Stimulated activated CD4-positive, alpha-beta T cell treated with anti-CD3 and anti-CD28 coated beads, Interleukin-12 subunit alpha, Interleukin-12 subunit beta, amount 100 ng/mL, for 48 hours (primary cell): ENCODE results near the gene DOCK3.
"Not testable (repeated sequence)": the region's sequence is repeated elsewhere in the genome, so short reads cannot be mapped to it uniquely, and the experiment has no call there.

Source experiments
- DNase-seq, 3 donors: peaks; one replicate each; pipeline ENCODE4 v3.0.0-alpha.2; 2020; ENCODE audit warnings: low read depth in 2 of 3, low spot score in 1 of 3

Gene DOCK3

DNA sequence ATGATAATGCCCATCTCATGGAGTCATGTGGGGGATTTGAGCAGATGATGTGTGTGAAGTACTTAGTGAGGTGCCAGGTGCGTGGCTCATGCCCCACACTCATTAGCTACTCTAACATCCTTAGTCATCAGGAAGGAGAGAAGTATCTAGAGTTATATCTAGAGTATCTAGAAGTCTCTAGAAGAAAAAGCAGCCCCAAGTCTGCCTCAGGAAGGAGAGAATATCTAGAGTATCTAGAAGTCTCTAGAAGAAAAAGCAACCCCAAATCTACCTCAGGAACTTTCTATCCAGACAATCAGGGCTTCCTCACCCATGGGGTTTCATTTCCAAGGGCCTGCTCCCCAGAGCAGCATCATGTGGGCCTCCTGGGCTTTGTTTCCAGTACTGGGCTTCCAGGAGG is 24.7 kb upstream of the DOCK3 start:
- no peak for DNase-seq

DNA sequence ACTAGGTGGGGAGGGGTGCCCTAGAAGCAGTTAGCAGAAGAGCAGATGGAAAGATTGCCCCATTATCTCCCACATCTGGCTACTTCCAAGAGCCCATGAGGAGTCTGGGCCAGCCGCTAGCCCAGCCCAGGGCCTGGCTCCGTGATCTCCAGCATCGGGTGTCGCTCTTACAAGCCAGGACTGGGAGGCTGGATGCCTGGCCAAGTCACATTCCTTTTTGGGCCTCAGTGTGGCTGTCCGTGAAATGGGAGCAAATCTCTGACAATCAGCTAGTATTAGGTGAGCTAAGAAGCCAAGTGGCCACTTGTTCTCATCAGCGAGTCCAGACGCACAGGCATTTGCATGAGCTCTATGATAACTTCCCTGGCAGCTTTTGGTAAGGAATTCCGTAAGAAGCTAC is 23.3 kb upstream of the DOCK3 start:
- DNase-seq = no peak

- no peak for DNase-seq
These were observed 22.7 kb upstream of the DOCK3 start for GRCh38 chr3:50651920-50652529.

DNA sequence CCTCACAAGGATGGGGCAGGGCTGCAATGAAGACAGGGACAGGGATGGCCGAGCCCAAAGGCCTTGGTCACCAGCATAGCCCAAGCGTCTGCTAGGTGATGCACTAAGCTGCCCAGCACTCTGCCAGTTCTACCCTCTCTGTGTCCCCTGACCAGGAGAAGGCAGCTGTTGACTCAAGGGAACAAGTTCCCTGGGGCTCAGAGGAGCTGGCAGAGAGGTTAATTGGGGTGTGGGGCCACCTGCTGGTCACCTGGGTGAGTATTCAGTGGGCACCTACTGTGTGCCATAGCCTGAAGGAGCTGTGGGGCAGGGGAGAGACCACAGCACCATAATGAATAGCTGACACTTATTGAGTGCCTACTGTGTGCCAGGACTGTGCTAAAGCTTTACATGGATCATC is 22.0 kb upstream of the DOCK3 start:
- peak; percentile 28 to 52 (median 44) for DNase-seq

- no peak for DNase-seq
These were observed 20.7 kb upstream of the DOCK3 start for GRCh38 chr3:50653937-50654595.

- peak in 2 of 3 donors; percentile 20 to 27 for DNase-seq
These were observed 19.5 kb upstream of the DOCK3 start for GRCh38 chr3:50655009-50655830.

GRCh38 chr3:50656417-50657195 is 18.1 kb upstream of the DOCK3 start:
- no peak for DNase-seq

GRCh38 chr3:50657407-50657806 is 17.3 kb upstream of the DOCK3 start:
- no peak for DNase-seq

GRCh38 chr3:50657816-50658215 is 16.9 kb upstream of the DOCK3 start:
- no peak for DNase-seq

DNA sequence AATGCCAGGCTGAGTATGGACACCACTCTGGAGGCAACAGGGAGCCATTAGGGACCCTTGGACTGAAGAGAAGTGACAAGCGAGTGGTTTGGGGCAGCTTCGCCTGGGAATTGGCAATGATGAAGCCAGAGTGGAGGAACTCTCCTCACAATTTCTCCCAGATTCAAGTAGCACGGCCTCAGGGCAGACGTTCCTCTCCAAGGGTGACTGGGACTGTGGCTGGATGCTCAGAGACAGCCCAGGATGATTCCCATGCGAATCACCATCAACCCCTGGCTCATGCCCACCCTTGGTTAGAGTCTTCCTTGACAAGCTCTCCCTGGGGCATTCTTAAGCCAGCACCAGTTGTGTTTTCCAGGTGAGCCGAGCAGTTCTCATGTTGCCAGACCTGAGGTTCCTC is 16.3 kb upstream of the DOCK3 start:
- no peak for DNase-seq

DNA sequence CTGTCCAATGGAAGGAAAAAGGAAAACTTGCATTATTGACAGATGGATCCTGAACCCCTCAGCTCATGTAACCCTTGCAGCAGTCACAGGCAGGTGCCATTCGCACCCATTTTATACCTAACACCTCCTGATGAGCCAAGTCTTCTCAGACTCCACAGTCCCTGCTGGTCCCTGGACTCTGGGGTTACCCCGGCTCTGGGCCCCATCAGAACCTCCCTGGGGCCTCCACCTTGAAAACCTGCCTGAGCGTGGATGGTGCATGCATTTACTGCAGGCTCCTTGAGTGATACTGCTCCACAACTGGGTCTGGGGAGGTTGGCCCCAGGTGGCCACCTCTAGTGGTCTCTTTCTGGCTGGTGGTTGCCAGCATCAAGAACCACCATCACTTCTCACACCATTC is 15.9 kb upstream of the DOCK3 start:
- no peak for DNase-seq

DNA sequence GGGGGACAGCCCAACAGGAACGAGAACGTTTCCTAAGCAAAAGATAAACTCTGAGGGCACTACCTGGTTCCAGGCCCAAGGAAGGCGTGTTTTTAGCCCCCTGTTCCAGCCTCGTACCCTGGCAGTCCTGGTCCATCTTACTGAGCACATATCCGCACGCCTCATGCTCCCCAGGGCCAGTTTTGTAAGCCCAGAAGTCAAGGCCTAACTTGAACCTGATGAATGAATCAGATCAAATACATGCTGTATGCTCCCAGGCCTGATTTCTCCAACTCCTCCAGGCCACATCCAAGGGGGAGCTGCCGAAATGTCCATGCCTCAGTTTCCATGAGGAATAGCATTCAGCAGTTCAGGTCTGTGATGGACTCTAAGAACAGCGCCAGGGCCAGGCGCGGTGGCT is 14.3 kb upstream of the DOCK3 start:
- DNase-seq = no peak

- no peak for DNase-seq
These were observed 13.3 kb upstream of the DOCK3 start for GRCh38 chr3:50661321-50661837.

DNA sequence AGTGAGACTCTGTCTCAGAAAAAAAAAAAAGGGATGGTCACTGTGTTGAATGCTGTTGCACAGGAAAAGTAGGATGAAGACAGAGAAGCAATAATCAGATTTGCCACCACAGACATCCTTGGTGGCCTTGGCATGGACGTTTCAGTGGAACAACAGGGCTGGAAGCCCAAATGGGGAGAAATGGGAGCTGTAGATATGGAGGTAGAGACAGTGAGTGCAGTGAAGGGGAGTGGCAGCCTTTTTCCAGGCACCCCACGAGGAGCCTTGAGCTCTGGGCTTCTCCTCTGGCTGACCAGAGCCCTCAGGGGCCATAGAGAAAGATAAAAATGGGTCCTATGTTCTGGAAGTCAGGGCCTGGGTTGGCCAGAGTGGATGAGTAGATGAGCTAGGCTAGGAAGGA is 12.3 kb upstream of the DOCK3 start:
- DNase-seq = no peak

GRCh38 chr3:50665081-50665840 is 9.5 kb upstream of the DOCK3 start:
- no peak for DNase-seq

DNA sequence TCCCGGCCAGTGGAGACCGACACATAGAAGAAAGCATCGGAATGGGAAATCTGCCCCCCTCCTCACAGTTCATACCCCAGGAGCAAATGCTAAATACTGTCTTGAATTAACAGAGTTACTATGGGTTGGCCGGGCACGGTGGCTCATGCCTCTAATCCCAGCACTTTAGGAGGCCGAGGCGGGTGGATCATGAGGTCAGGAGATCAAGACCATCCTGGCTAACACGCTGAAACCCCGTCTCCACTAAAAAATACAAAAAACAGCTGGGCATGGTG is 8.9 kb upstream of the DOCK3 start:
- DNase-seq = not testable (repeated sequence)

DNA sequence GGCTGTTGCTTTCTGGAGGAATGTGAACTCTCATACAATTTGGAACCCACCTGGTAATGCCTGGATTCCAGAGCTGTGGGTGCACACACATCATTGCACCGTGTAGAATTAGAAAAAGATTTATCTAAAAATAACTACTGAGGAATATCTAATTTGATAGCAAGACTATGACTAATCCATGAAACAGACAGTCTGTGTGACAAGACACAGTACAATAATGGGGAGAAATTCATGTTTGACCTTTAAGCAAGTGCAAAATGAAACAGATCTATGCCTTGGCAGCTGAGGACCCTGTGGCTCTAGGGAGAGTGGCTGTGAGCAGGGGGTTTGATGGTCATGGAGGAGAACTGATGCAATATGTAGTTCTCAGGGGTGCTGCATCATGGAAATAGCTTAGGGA is 7.9 kb upstream of the DOCK3 start:
- DNase-seq = no peak

DNA sequence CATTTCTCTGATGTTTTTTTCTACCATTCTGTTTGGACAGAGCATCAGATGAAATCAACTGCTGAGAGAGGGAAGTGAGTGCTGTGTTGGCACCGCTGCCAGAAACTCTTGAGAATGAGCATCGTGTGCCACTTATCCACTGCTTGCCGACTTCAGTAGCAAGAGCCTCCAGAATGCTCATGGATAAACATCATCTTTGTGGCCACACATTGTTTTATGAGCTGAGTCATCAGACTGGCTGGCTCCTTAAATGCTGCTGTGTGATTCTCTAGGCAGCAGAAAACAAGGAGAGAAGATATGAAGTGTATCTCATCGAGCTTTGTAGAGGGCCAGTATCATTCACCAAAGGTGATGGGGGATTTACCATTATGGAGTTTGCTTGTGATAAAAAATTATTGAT is 3.4 kb upstream of the DOCK3 start:
- no peak for DNase-seq

DNA sequence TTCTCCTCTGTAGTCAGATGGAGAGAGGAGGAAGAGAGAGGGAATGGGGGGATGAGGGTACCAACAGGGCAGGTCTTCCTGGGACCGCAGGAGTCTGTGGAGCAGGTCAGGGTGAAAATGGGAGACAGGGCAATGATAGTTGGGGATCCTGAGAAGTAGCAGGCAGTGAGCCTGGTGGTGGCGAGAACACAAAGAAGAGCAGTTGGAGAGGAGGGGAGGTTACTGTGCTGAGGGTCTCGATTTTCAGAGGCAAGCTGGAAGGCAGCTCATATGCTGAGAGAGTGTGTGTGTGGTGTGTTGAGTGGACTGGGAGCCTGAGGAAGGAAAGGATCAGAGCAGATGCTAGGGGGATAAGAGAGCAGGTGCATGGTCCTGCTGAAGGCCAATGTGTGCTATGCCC is 2.1 kb upstream of the DOCK3 start:
- no peak for DNase-seq

DNA sequence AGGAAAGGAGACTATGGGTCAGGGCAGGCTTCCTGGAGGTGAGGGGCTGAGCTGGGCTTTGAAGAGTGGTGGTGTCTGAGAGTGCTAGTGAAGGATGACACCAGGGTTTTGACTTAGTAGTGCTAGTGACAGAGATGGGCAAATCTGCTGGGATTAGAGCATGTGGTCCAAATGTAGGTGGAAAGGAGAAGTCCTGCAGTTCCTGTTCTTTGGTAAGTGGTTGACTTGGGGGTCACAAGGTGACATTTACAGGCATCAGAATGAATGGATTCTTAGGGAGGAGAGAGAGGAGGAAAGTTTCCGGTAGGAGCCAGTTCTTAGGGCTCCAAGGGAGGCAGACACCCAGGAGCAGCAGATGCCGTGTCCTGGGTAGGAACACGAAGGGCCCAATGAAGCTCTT is 796 bp upstream of the DOCK3 start:
- DNase-seq = no peak
